Prostate gland (tissue), 2 donors: Measurements from ENCODE around the gene PRH2. TPM values are rescaled to one million over a fixed set of nuclear protein-coding genes. Genes with fewer than 3 reads are reported as not detected.

Source experiments
- DNase-seq: peaks from one replicate; pipeline ENCODE4 v3.0.0-alpha.2; 2019; ENCODE audit warnings: low spot score
- H3K27ac ChIP-seq, 2 donors: fragments of 200-600 bp; sonication (generic); 2 replicates each; pipeline ENCODE4 v1.5.1; 2017 to 2019
- H3K27me3 ChIP-seq: fragments of 200-600 bp; sonication (generic); replicated peaks from 2 replicates; pipeline ENCODE4 v1.5.1; 2019; ENCODE audit not compliant: insufficient read depth
- H3K36me3 ChIP-seq, 2 donors: fragments of 200-600 bp; sonication (generic); 1 replicate in 1 of 2; 2 replicates in 1 of 2; pipeline versions ENCODE4 v1.5.1 to v1.8.1; 2017 to 2019
- H3K4me1 ChIP-seq: fragments of 200-600 bp; sonication (generic); replicated peaks from 2 replicates; pipeline ENCODE4 v1.5.1; 2019
- H3K4me3 ChIP-seq, 2 donors: fragments of 200-600 bp; sonication (generic); 2 replicates each; pipeline ENCODE4 v1.5.1; 2017 to 2019
- H3K9me3 ChIP-seq: fragments of 200-600 bp; sonication (generic); 2 replicates; pipeline ENCODE4 v1.5.1; 2017
- POLR2A ChIP-seq: fragments of 450-650 bp; IDR thresholded peaks from one replicate; pipeline ENCODE4 v1.6.1; 2016; ENCODE audit warnings: antibody characterized with exemption, mild to moderate bottlenecking
- POLR2AphosphoS5 ChIP-seq: sonication (generic); formaldehyde crosslinking; IDR thresholded peaks from one replicate; pipeline ENCODE4 v1.6.1; 2017; ENCODE audit warnings: antibody characterized with exemption
- WGBS: methylation state at CpG from one replicate; pipeline ENCODE4 v1.1.5; 2018; 5-methylcytosine and 5-hydroxymethylcytosine counted together
- intact Hi-C: fragments of 100-400 bp; cut with DNase I; formaldehyde crosslinking; loops from one replicate; pipeline ENCODE4 v1.14.2; 2022
- total RNA-seq, 2 donors: library from RNA; depleted of rRNA; stranded (reverse); fragments of >200 nt; gene quantifications; one replicate each; pipeline ENCODE4 v1.1.0, GENCODE V29; 2016
- TF ChIP-seq, protein P1 (sequence below), 4 experiments: fragments of 200-600 bp in 2 of 4; fragments of 450-650 bp in 2 of 4; sonication (generic) in 2 of 4; IDR thresholded peaks; 1 replicate in 3 of 4; 2 replicates in 1 of 4; pipeline ENCODE4 v1.5.1; 2016 to 2019; ENCODE audit warnings: antibody characterized with exemption in 4 of 4, mild to moderate bottlenecking in 2 of 4, moderate library complexity in 2 of 4

The PRH2 gene
- total RNA-seq, 2 donors from 2014 or later: 1.8 TPM; not detected in 1

GRCh38 chr12:10966314-10966713 lies 37.3 kb downstream of the PRH2 start:
- no peaks in the 10 kb centered on the region for H3K27me3 ChIP-seq
- no peaks in the 10 kb centered on the region for H3K36me3 ChIP-seq
- TF ChIP-seq POLR2AphosphoS5 (no peak), POLR2A (no peak)
- TF ChIP-seq, protein P1, sequence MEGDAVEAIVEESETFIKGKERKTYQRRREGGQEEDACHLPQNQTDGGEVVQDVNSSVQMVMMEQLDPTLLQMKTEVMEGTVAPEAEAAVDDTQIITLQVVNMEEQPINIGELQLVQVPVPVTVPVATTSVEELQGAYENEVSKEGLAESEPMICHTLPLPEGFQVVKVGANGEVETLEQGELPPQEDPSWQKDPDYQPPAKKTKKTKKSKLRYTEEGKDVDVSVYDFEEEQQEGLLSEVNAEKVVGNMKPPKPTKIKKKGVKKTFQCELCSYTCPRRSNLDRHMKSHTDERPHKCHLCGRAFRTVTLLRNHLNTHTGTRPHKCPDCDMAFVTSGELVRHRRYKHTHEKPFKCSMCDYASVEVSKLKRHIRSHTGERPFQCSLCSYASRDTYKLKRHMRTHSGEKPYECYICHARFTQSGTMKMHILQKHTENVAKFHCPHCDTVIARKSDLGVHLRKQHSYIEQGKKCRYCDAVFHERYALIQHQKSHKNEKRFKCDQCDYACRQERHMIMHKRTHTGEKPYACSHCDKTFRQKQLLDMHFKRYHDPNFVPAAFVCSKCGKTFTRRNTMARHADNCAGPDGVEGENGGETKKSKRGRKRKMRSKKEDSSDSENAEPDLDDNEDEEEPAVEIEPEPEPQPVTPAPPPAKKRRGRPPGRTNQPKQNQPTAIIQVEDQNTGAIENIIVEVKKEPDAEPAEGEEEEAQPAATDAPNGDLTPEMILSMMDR (IDR thresholded peaks at IDR 0.05): no peak
- intact Hi-C loops: no loop called here
- H3K4me1 ChIP-seq: no peaks in the 10 kb centered on the region
- no peak for DNase-seq
- no peak overlapping the region for H3K4me3 ChIP-seq
- H3K9me3 ChIP-seq: no peaks in the 10 kb centered on the region
- no peak overlapping the region for H3K27ac ChIP-seq

DNA sequence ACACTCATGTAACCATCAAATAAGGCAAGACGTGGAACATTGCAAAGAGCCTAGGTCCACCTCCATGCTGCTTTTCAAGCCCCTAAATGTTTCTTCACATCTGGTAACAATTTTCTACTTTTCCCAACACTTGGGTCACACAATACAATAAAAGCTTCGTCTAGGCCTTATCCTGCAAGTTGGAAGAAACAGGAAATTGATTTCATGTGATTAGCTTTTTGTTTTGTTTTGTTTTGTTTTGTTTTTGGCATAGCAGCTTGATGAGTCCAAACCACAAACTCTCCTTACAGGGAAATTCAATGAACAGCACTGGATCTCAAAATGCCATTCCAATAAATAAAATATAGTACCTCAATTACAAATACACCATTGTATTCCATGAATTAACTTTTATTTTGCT lies 38.4 kb downstream of the PRH2 start:
- TF ChIP-seq, protein P1 (IDR thresholded peaks at IDR 0.05): no peak
- TF ChIP-seq POLR2AphosphoS5 (no peak), POLR2A (no peak)
- Histone ChIP-seq H3K9me3 (no peaks in the 10 kb centered on the region), H3K4me3 (no peak overlapping the region), H3K27ac (no peak overlapping the region), H3K36me3 (no peaks in the 10 kb centered on the region), H3K4me1 (no peaks in the 10 kb centered on the region), H3K27me3 (no peaks in the 10 kb centered on the region)
- intact Hi-C loops: no loop called here
- no peak for DNase-seq
- 59% methylated on average over 2 of the region's 2 CpGs for WGBS

GRCh38 chr12:10968765-10969456 lies 39.9 kb downstream of the PRH2 start:
- TF ChIP-seq POLR2A: no peak
- TF ChIP-seq, protein P1 (IDR thresholded peaks at IDR 0.05): no peak
- TF ChIP-seq POLR2AphosphoS5: no peak
- WGBS: 76% methylated on average over 15 of the region's 15 CpGs
- H3K4me3 ChIP-seq: no peak overlapping the region
- DNase-seq: peak; percentile 35
- H3K27me3 ChIP-seq: no peaks in the 10 kb centered on the region
- intact Hi-C loops: no loop called here
- H3K9me3 ChIP-seq: no peaks in the 10 kb centered on the region
- no peaks in the 10 kb centered on the region for H3K36me3 ChIP-seq
- H3K4me1 ChIP-seq: no peaks in the 10 kb centered on the region
- H3K27ac ChIP-seq: no peak overlapping the region

GRCh38 chr12:10974965-10975364 lies 45.9 kb downstream of the PRH2 start:
- no peaks in the 10 kb centered on the region for H3K9me3 ChIP-seq
- intact Hi-C loops: no loop called here
- WGBS: 90% methylated on average over 3 of the region's 3 CpGs

More at GRCh38 chr12:10974965-10975364, 45.9 kb downstream of the PRH2 start:
- TF ChIP-seq, protein P1 (IDR thresholded peaks at IDR 0.05): no peak
- no peak for TF ChIP-seq POLR2A
- no peak for TF ChIP-seq POLR2AphosphoS5
- no peak overlapping the region for H3K27ac ChIP-seq
- no peak for DNase-seq
- no peaks in the 10 kb centered on the region for H3K36me3 ChIP-seq
- H3K4me1 ChIP-seq: no peaks in the 10 kb centered on the region
- no peak overlapping the region for H3K4me3 ChIP-seq
- H3K27me3 ChIP-seq: no peaks in the 10 kb centered on the region
